ENCODE data around the gene EXOC3L4. TPM values are rescaled to one million over a fixed set of nuclear protein-coding genes. Genes with fewer than 3 reads are reported as not detected.

Gene EXOC3L4
- total RNA-seq, 4 donors from 2014 or later, result 0.63 to 2.1 (median 1.3) TPM

DNA sequence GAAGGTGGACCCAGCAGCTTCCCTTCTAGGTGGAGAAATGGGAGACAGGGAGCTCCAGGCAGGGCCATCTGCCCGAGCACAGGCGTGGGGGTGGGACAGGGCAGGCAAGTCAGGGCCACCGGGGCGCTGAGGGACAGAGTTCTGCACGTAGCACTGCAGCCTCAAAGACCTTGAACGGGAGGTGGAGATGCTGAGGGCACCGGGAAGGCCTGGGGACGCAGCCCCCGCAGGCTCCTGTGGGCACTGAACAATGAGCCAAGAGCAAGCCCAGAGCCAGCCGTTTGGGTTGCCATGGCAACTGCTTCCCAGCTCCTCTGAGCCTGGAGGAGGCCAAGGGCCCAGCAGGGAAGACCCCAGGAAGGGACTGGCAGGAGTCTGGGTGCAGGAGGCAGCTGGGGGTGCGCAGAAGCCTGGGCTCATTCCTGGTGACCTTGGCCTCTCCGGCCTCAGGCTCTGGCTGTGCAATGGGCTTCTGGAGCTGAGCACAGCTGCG, 7.1 kb upstream of the EXOC3L4 start:
- whole genome bisulfite sequencing, 2 donors, result 58 to 70% methylated on average over 2 to 11 of the region's 13 CpGs
- no peak for DNase-seq (ENCODE audit: low spot score in 2 of 2)

DNA sequence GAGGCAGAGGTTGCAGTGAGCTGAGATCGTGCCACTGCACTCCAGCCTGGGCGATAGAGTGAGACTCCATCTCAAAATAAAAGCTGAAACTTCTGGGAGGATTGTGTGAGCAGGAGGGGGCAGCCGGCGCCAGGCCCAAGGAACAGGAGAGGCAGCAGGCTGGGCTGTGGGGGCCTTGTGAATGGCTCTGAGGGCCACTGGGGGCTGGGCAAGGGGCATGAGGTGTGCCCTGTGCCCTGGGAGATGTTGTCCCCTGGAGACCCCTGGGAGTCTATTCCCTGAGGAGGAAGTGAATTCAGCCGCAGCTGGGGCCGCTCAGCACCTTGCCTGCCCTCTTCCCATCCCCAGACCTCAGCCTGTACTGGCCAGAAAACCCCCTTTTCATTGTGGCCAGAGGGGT, 5.6 kb upstream of the EXOC3L4 start:
- Histone ChIP-seq H3K27me3 (peaks cover 0 to 34% of the 10 kb centered on the region in 2 donors), H3K27ac (no peak overlapping the region), H3K4me3 (no peak overlapping the region), H3K36me3 (no peaks in the 10 kb centered on the region), H3K9me3 (no peaks in the 10 kb centered on the region), H3K4me1 (peaks cover 0 to 23% (median 7%) of the 10 kb centered on the region in 4 donors)
- TF ChIP-seq EP300 (IDR thresholded peaks at IDR 0.05), result no peak
- TF ChIP-seq, protein P1, sequence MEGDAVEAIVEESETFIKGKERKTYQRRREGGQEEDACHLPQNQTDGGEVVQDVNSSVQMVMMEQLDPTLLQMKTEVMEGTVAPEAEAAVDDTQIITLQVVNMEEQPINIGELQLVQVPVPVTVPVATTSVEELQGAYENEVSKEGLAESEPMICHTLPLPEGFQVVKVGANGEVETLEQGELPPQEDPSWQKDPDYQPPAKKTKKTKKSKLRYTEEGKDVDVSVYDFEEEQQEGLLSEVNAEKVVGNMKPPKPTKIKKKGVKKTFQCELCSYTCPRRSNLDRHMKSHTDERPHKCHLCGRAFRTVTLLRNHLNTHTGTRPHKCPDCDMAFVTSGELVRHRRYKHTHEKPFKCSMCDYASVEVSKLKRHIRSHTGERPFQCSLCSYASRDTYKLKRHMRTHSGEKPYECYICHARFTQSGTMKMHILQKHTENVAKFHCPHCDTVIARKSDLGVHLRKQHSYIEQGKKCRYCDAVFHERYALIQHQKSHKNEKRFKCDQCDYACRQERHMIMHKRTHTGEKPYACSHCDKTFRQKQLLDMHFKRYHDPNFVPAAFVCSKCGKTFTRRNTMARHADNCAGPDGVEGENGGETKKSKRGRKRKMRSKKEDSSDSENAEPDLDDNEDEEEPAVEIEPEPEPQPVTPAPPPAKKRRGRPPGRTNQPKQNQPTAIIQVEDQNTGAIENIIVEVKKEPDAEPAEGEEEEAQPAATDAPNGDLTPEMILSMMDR (IDR thresholded peaks at IDR 0.05), result no peak
- TF ChIP-seq POLR2A (IDR thresholded peaks at IDR 0.05), result no peak
- no peak for DNase-seq (ENCODE audit: low spot score in 2 of 2)
- 90 to 91% methylated on average over 6 of the region's 6 CpGs for WGBS, 2 donors

More for the DNA sequence above, 7.1 kb upstream of the EXOC3L4 start:
- Histone ChIP-seq H3K27ac (no peak overlapping the region), H3K36me3 (no peaks in the 10 kb centered on the region), H3K4me3 (no peak overlapping the region), H3K4me1 (peaks cover 0 to 21% (median 7%) of the 10 kb centered on the region in 4 donors), H3K9me3 (no peaks in the 10 kb centered on the region), H3K27me3 (peaks cover 0 to 42% of the 10 kb centered on the region in 2 donors)
- TF ChIP-seq EP300 (IDR thresholded peaks at IDR 0.05), result no peak
- TF ChIP-seq POLR2A (IDR thresholded peaks at IDR 0.05), result no peak
- TF ChIP-seq, protein P1 (IDR thresholded peaks at IDR 0.05), result no peak

DNA sequence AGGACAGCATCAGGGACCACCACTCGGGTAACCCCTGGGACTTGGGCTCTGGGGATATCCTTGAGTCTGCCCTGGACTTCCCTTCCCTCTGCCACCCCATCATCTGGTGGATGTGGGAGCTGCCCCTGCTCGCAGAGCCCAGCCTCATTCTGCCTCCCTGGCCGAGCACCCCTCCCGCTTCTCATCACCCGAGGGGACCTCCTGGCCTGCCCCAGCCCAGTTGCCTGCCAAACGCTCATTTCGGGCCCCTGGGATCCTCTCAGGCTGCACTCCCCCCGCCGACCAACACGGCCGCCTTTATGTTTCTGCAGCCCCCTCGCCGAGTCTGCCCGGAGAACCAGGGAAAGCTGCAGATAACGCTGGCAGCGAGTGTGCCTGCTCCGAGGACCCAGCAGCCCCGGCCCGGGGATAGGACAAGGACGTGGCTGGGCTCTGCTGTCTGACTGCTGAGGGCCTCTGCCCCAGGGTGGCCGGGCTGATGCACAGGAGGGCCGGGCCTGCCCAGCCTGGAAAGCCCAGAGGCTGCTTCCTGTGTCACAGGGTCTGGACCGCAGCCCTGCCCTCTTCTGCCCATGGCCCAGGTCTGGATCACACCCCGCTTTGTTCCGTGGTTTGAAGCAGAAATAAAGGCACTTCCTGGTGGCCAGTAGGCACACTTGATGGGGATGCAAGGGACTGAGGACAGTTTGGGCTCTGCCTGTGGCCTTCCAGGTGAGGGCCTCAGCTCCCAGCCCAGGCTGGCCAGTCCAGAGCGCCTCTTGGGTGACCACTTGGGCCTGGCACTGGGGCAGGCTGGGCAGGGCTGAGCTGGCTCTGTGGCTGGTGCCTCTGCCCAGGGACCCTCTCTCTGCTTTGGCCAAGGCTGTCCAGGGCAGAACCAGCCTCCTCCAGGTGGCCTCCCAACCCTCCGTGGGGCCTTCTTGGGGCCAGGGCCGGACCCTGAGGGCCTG, 4.9 kb upstream of the EXOC3L4 start:
- no peaks in the 10 kb centered on the region for H3K36me3 ChIP-seq
- 78 to 82% methylated on average over 14 to 23 of the region's 28 CpGs for WGBS, 2 donors
- TF ChIP-seq POLR2A (IDR thresholded peaks at IDR 0.05) (no peak), EP300 (IDR thresholded peaks at IDR 0.05) (no peak)
- TF ChIP-seq, protein P1 (IDR thresholded peaks at IDR 0.05), result no peak
- H3K27ac ChIP-seq, result no peak overlapping the region
- H3K4me3 ChIP-seq, result no peak overlapping the region
- H3K9me3 ChIP-seq, result no peaks in the 10 kb centered on the region
- peaks cover 0 to 25% (median 11%) of the 10 kb centered on the region in 4 donors for H3K4me1 ChIP-seq
- peaks cover 0 to 26% of the 10 kb centered on the region in 2 donors for H3K27me3 ChIP-seq
- DNase-seq (ENCODE audit: low spot score in 2 of 2), result no peak

DNA sequence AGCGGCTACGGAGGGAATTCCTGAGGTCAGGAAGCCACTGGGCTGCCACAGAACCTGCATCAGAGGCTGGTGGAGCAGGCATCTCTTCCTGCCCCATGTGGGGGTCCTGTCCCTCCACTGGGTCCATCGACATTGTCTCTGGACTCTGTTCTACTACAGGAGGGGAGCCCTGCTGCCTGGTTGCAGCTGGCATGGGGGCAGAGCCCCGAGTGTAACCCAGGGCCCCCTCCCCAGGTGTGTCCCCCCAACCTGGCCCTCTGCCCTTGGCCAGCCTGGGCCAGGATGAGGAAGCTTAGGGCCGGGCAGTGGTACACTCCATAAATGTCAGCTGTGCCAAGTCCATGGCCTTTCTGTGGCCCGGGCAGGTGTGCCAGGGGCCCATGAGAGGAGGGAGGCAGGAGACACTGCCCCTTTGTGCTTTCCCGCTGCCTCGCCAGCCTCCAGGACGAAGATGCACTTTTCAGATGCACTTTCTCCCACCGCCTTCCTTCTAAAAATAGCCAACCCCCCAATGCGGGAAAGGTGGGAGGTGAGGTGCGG, 4.0 kb upstream of the EXOC3L4 start:
- TF ChIP-seq EP300 (IDR thresholded peaks at IDR 0.05) (no peak), POLR2A (IDR thresholded peaks at IDR 0.05) (no peak)
- TF ChIP-seq, protein P1 (IDR thresholded peaks at IDR 0.05), result no peak
- no peaks in the 10 kb centered on the region for H3K36me3 ChIP-seq
- H3K27ac ChIP-seq, result no peak overlapping the region
- no peak overlapping the region for H3K4me3 ChIP-seq
- no peaks in the 10 kb centered on the region for H3K9me3 ChIP-seq
- H3K4me1 ChIP-seq, result peaks cover 0 to 30% (median 11%) of the 10 kb centered on the region in 4 donors
- no peak for DNase-seq (ENCODE audit: low spot score in 2 of 2)
- WGBS, 2 donors, result 75 to 79% methylated on average over 8 to 12 of the region's 12 CpGs
- H3K27me3 ChIP-seq, result peaks cover 0 to 17% of the 10 kb centered on the region in 2 donors
